Tibial nerve (tissue), 4 donors: ENCODE data around the gene IL1RAPL2. TPM values are rescaled to one million over a fixed set of nuclear protein-coding genes. Genes with fewer than 3 reads are reported as not detected.

Experiments used
- DNase-seq, 2 donors: peaks; one replicate each; pipeline ENCODE4 v3.0.0-alpha.2; 2019; ENCODE audit warnings: low spot score in 2 of 2
- H3K27ac ChIP-seq, 4 donors: fragments of 200-600 bp; sonication (generic) in 3 of 4; one replicate each; pipeline ENCODE4 v1.5.1; 2017 to 2019; ENCODE audit warnings: mild to moderate bottlenecking in 1 of 4
- H3K27me3 ChIP-seq, 2 donors: fragments of 200-600 bp; sonication (generic) in 1 of 2; one replicate each; pipeline versions ENCODE4 v1.5.1 to v1.6.0; 2017 to 2019
- H3K36me3 ChIP-seq, 3 donors: fragments of 200-600 bp; sonication (generic); one replicate each; pipeline ENCODE4 v1.5.1; 2018 to 2019
- H3K4me1 ChIP-seq, 4 donors: fragments of 200-600 bp; sonication (generic) in 3 of 4; one replicate each; pipeline ENCODE4 v1.5.1; 2017 to 2019
- H3K4me3 ChIP-seq, 4 donors: fragments of 200-600 bp; sonication (generic) in 3 of 4; one replicate each; pipeline ENCODE4 v1.5.1; 2017 to 2019; ENCODE audit warnings: mild to moderate bottlenecking in 1 of 4, moderate library complexity in 1 of 4
- H3K9me3 ChIP-seq, 4 donors: fragments of 200-600 bp; sonication (generic) in 3 of 4; one replicate each; pipeline ENCODE4 v1.5.1; 2017 to 2019
- EP300 ChIP-seq, 2 donors: sonication (generic); formaldehyde crosslinking; IDR thresholded peaks; one replicate each; pipeline ENCODE4 v1.6.1; 2017; ENCODE audit warnings: antibody characterized with exemption in 2 of 2, mild to moderate bottlenecking in 1 of 2
- POLR2A ChIP-seq, 2 donors: fragments of 450-650 bp; IDR thresholded peaks; one replicate each; pipeline ENCODE4 v1.6.1; 2017; ENCODE audit warnings: antibody characterized with exemption in 2 of 2, mild to moderate bottlenecking in 2 of 2, moderate library complexity in 2 of 2
- WGBS, 2 donors: methylation state at CpG; one replicate each; pipeline ENCODE4 v1.1.5; 2018; 5-methylcytosine and 5-hydroxymethylcytosine counted together
- total RNA-seq, 4 donors: library from RNA; depleted of rRNA; stranded (reverse); fragments of >200 nt; gene quantifications; one replicate each; pipeline ENCODE4 v1.1.0, GENCODE V29; 2016
- TF ChIP-seq, protein P1 (sequence below), 5 experiments: fragments of 200-600 bp in 3 of 5; fragments of 450-650 bp in 2 of 5; sonication (generic) in 3 of 5; IDR thresholded peaks; one replicate each; pipeline ENCODE4 v1.5.1; 2016 to 2019; ENCODE audit warnings: antibody characterized with exemption in 5 of 5, mild to moderate bottlenecking in 3 of 5, moderate library complexity in 2 of 5

Gene IL1RAPL2
- total RNA-seq, 4 donors from 2014 or later = not detected

DNA sequence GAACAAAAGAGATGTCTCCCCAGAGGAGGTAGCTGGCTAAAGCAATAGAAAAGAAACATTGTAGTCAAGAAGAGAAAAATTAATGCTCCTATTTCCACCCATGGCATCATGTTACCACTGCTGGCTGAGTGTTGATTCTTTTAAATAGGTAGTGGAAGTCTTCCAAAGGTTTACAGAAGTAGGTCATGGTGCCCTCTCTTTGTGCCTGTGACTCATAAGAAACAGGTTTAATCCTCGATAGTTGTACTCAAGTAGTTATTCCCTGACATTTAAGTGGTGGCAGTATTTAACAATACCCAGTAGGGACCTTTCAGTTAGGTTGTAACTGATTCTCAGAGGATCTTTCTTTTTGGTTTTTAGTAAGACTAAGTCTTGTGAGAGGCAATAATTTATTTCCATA lies 406.7 kb downstream of the IL1RAPL2 start:
- Histone ChIP-seq H3K4me3 (no peak overlapping the region), H3K4me1 (no peaks in the 10 kb centered on the region), H3K27me3 (peaks cover 0 to 9% of the 10 kb centered on the region in 2 donors), H3K36me3 (no peaks in the 10 kb centered on the region), H3K9me3 (no peaks in the 10 kb centered on the region), H3K27ac (no peak overlapping the region)
- TF ChIP-seq POLR2A (IDR thresholded peaks at IDR 0.05) (no peak), EP300 (IDR thresholded peaks at IDR 0.05) (no peak)
- TF ChIP-seq, protein P1, sequence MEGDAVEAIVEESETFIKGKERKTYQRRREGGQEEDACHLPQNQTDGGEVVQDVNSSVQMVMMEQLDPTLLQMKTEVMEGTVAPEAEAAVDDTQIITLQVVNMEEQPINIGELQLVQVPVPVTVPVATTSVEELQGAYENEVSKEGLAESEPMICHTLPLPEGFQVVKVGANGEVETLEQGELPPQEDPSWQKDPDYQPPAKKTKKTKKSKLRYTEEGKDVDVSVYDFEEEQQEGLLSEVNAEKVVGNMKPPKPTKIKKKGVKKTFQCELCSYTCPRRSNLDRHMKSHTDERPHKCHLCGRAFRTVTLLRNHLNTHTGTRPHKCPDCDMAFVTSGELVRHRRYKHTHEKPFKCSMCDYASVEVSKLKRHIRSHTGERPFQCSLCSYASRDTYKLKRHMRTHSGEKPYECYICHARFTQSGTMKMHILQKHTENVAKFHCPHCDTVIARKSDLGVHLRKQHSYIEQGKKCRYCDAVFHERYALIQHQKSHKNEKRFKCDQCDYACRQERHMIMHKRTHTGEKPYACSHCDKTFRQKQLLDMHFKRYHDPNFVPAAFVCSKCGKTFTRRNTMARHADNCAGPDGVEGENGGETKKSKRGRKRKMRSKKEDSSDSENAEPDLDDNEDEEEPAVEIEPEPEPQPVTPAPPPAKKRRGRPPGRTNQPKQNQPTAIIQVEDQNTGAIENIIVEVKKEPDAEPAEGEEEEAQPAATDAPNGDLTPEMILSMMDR (IDR thresholded peaks at IDR 0.05) = no peak
- WGBS, 2 donors = 31 to 72% methylated on average over 1 of the region's 1 CpG
- no peak for DNase-seq

DNA sequence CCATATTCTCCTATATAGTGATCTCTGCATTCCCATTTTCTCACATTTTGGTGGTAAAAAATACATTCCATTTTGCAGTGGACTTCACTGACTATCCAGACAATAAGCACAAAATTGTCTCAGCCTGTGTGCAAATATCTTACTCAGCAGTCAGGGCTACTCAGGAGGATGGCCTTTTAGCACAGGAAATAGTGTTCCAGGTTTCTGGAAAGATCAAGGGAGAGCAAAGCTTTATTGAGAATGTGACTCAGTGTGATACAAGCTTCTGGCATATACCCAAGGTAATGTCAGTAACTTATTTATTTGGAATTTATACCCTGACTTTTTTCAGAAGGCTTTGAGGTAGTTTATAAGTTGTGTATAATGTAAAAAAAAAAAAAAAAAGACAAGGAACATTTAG lies 421.1 kb downstream of the IL1RAPL2 start:
- TF ChIP-seq, protein P1 (IDR thresholded peaks at IDR 0.05) = no peak
- no peak for TF ChIP-seq POLR2A (IDR thresholded peaks at IDR 0.05)
- TF ChIP-seq EP300 (IDR thresholded peaks at IDR 0.05) = no peak
- DNase-seq = no peak
- H3K36me3 ChIP-seq = no peaks in the 10 kb centered on the region
- no peak overlapping the region for H3K4me3 ChIP-seq
- peaks cover 0 to 2% of the 10 kb centered on the region in 2 donors for H3K27me3 ChIP-seq
- no peak overlapping the region for H3K27ac ChIP-seq
- no peaks in the 10 kb centered on the region for H3K9me3 ChIP-seq
- H3K4me1 ChIP-seq = no peaks in the 10 kb centered on the region

DNA sequence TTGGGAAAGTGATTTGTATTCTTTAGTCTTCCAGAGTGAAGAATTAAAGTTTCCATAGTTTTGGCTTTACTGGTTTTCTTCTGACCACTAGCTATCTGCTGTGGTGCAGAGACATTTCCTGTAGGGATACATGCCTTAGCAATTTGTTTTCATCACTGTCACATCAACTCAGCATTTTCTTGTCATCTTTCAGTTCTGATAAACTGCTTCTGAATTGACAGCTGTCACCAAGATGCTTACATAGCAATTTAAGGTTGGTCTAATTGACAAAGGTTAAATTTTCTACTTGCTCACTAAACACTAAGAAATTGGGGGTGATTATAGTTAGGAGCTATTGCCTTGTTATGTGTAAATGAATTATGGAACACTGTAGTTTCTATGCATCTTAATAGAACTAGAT lies 422.0 kb downstream of the IL1RAPL2 start:
- no peak for TF ChIP-seq POLR2A (IDR thresholded peaks at IDR 0.05)
- TF ChIP-seq, protein P1 (IDR thresholded peaks at IDR 0.05) = no peak
- TF ChIP-seq EP300 (IDR thresholded peaks at IDR 0.05) = no peak
- Histone ChIP-seq H3K36me3 (no peaks in the 10 kb centered on the region), H3K27ac (no peak overlapping the region), H3K27me3 (peaks cover 0 to 4% of the 10 kb centered on the region in 2 donors), H3K9me3 (no peaks in the 10 kb centered on the region), H3K4me3 (no peak overlapping the region), H3K4me1 (no peaks in the 10 kb centered on the region)
- DNase-seq = no peak

DNA sequence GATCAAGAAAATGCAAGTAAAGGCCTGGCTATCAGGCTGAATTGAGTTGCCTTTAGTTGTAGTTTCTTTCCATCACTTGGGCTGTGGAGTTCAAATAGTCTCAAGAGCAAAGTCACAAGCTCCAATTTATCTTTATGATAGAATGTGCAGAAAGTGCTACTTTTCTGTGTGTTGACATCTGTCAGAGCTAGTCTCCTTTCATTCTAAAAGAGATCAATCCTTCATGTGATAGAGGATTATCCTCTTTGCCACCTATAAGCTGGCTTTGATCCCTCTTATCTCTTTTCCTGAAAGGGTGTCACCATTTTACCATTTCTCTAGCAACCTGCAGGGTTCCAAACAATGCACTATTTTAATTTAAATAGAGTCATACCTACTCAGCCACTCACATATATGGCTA lies 429.5 kb downstream of the IL1RAPL2 start:
- no peaks in the 10 kb centered on the region for H3K4me1 ChIP-seq
- H3K27ac ChIP-seq = no peak overlapping the region
- no peaks in the 10 kb centered on the region for H3K9me3 ChIP-seq
- no peak overlapping the region for H3K4me3 ChIP-seq
- no peaks in the 10 kb centered on the region for H3K36me3 ChIP-seq
- no peak for DNase-seq
- peaks cover 0 to 14% of the 10 kb centered on the region in 2 donors for H3K27me3 ChIP-seq
- TF ChIP-seq, protein P1 (IDR thresholded peaks at IDR 0.05) = no peak
- no peak for TF ChIP-seq POLR2A (IDR thresholded peaks at IDR 0.05)
- TF ChIP-seq EP300 (IDR thresholded peaks at IDR 0.05) = no peak

DNA sequence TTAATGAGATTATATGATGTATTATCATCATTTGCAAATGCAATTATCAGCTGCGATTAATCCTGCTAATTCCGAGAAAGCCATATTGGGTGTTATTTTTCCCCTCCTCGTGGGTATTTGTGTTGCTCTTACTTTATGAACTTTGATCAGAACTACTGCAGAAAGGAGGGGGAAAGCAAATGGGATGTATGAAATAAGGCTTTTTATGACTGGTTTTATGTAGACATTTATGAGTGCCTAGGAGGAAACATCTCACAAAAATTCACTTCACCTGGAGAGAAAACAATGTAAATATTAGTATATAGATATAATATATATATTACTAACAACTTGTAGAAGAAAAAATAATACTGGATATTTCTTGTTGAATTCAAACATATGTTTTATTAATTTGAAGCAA lies 440.1 kb downstream of the IL1RAPL2 start:
- Histone ChIP-seq H3K36me3 (no peaks in the 10 kb centered on the region), H3K27ac (no peak overlapping the region), H3K4me3 (no peak overlapping the region), H3K4me1 (no peaks in the 10 kb centered on the region), H3K27me3 (peaks cover 0 to 13% of the 10 kb centered on the region in 2 donors), H3K9me3 (no peaks in the 10 kb centered on the region)
- TF ChIP-seq EP300 (IDR thresholded peaks at IDR 0.05) = no peak
- no peak for TF ChIP-seq POLR2A (IDR thresholded peaks at IDR 0.05)
- TF ChIP-seq, protein P1 (IDR thresholded peaks at IDR 0.05) = no peak
- no peak for DNase-seq
- 60 to 63% methylated on average over 3 of the region's 3 CpGs for WGBS, 2 donors
